NCI-H1436 treated with DMSO at 0.1 percent for 48 hours (cell line): ENCODE measurements around the gene RAPGEF2.
"Not testable (repeated sequence)": the region's sequence is repeated elsewhere in the genome, so short reads cannot be mapped to it uniquely, and the experiment has no call there.

ENCODE experiments used
- DNase-seq: peaks from one replicate; lab custom pipeline; 2025; lab: John Stamatoyannopoulos, UW

The RAPGEF2 gene

DNA sequence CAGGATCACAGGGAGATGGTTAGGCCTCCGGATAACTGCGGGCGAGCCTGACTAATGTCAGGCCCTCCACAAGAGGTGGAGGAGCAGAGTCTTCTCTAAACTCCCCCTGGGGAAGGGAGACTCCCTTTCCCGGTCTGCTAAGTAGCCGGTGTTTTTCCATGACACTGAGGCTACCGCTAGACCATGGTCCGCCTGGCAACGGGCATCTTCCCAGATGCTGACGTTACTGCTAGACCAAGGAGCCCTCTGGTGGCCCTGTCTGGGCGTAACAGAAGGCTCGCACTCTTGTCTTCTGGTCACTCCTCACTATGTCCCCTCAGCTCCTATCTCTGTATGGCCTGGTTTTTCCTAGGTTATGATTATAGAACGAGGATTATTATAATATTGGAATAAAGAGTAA lies 213.0 kb downstream of the RAPGEF2 start:
- not testable (repeated sequence) for DNase-seq

DNA sequence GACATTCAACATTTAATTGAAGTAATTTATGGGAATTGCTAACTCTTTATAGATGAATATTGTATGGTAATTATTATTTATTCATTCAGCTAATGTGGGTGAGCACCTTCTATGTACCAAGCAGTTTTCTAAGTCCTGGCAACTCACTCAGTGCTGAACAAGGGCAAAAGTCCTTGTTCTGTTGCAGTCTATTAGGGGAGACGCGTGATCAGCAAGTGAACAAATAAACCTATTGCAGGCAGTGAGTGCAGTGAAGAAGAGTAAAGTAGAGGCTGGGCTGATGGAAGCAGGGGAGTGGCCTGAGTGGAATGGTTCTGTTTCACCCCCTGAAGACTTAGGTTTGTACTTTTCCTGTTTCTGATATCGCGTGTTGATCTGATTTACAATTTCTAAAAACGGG lies 214.3 kb downstream of the RAPGEF2 start:
- DNase-seq: no peak

DNA sequence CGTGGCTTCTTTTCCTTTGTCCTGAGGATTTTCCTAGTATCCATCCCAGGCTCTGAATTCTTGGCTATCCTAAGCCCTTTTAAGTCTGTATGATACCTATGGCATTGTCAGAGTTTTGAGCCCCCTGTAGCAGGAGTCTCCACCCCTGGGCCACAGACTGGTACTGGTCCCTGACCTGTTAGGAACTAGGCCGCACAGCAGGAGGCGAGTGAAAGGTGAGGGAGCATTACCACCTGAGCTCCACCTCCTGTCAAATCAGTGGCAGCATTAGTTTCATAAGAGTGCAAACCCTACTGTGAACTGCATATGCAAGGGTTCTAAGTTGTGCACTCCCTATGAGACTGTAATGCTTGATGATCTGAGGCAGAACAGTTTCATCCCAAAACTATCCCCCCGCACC lies 216.1 kb downstream of the RAPGEF2 start:
- DNase-seq: no peak

DNA sequence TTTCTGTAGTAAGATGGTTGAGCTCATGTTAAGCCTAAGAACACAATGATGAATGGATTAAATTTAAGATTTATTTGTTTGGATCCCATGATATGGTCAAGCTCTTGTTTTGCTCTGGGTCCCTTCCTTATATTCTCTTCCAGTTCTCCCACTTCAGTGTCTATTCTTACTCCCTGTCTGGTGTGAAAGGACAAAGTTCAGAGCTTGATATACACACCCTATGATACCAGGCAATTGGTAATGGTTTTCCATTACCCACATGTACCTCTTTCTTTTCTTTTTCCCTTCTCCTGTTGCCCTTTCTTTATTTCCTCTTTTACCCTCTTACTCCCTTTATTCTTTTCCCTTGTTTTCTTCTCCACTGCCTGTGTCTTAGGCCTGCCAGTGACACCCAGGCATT lies 223.6 kb downstream of the RAPGEF2 start:
- no peak for DNase-seq

DNA sequence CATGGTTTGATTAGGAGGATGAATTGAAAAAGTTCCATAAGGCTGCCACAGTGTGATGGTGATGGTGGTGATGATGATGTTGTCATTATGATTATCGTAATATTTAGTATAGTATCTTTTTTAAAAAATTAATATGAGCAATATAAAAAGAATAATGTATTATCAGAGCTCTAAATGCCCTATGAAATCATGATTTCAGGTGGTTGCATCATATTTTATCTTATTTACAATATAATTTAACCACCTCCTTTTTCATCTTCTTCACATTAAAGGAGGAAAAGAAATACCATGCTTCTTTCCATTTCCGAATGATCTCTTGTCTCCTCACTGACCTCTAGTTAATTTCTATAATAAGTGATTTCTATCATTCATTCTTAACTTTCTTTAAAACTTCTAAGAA lies 225.9 kb downstream of the RAPGEF2 start:
- no peak for DNase-seq

DNA sequence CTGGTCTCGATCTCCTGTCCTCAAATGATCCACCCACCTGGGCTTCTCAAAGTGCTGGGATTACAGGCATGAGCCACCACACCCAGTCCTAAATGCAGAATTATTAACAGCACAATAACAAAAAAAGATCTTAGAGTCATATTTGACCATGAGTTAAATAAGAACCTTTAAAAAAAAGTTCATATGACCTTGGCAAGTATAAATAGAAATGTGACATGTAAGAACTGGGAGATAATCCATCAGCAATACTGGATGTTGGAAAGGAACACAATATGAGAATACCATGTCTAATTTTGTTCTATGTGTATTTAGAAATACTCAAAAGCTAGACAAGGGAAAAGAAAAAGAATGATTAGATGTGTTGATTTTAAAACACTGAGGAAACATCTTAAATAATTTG lies 231.6 kb downstream of the RAPGEF2 start:
- no peak for DNase-seq

DNA sequence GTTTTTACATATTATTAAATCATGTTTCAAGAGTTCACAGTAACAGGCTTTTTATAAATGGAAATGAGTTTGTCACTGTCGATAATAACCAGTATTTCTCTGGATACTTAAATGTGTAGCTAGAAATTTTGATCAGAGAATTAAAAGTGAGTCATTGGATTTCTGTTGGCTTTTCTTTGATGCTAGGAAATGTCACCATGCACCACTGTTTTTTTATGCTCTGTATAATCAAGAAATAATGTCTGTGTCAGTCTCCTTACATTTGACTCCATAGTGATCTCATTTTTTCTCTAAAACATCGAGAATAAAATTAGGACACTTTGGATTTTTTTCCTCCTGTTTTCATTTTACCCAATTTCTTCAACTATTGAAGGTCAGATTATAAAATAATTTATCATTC lies 234.2 kb downstream of the RAPGEF2 start:
- no peak for DNase-seq

DNA sequence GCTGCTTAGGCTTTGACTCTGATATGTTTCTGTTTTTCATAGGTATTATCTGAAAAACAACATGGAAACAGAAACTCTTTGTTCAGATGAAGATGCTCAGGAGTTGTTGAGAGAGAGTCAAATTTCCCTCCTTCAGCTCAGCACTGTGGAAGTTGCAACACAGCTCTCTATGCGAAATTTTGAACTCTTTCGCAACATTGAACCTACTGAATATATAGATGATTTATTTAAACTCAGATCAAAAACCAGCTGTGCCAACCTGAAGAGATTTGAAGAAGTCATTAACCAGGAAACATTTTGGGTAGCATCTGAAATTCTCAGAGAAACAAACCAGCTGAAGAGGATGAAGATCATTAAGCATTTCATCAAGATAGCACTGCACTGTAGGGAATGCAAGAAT lies 238.6 kb downstream of the RAPGEF2 start:
- DNase-seq: no peak

DNA sequence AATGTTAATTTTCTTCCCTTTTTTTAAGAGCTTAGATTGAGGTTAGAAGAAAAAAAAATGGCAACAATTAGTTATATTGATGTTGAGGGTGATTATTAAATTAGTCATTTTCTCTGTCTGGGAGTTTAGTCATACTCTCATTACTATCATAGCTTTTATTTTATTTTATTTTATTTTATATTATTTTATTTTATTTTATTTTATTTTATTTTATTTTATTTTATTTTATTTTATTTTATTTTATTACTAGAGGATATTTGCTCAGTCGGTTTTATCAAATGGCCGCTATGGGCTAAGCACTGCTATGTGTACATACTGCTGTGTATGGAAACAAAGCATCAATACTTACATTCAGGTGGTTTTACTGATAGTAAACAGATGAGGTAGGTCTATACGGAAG lies 239.5 kb downstream of the RAPGEF2 start:
- DNase-seq: no peak

DNA sequence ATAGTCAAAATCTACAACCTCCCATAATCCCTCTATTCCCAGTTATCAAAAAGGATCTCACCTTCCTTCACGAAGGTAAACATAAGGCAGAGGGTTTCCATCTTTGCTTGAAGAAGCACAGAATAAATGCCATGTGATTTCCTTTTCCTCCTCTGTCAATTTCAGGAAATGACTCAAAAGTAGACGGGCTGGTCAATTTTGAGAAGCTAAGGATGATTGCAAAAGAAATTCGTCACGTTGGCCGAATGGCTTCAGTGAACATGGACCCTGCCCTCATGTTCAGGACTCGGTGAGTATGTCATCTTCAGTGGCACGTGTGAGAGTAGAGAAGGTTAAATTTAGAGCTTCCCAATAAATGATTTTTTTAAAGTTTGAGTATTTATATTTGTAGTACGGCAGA lies 240.2 kb downstream of the RAPGEF2 start:
- DNase-seq: no peak

DNA sequence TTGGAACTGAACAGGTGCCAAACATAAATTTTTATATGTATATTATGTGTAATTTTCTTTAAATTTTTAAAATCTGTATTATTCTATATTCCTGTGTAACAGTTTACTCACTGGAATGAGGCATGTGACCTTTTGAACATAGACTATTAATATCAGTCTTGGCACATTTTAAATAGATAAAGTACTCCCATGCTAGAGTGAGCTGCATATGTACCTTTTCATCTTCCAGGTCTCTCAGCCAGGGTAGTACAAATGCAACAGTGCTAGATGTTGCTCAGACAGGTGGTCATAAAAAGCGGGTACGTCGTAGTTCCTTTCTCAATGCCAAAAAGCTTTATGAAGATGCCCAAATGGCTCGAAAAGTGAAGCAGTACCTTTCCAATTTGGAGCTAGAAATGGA lies 242.0 kb downstream of the RAPGEF2 start:
- DNase-seq: no peak

DNA sequence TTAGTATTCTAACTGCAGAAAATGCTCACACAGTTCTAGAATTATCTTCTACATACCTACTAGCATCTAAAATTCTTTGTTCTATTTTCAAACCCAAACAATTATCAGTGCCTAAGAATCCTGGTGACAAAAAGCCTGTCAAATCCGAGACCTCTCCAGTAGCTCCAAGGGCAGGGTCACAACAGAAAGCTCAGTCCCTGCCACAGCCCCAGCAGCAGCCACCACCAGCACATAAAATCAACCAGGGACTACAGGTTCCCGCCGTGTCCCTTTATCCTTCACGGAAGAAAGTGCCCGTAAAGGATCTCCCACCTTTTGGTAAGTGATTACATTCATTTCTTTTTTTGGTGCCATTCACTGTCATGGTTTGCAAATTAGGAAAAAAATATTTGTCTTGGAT lies 243.8 kb downstream of the RAPGEF2 start:
- no peak for DNase-seq

DNA sequence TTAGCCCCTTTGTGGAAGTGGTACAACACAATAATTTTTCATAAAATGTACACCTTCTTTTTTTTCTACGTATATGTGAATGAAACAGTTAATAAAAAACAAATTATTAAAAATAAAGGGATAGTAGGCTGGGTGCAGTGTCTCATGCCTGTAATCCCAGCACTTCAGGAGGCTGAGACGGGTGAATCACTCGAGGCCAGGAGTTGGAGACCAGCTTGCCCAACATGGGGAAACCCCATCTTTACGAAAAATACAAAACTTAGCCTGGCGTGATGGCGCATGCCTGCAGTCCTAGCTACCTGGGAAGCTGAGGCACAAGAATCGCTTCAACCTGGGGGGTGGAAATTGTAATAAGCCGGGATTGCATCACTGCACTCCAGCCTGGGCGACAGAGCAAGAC lies 244.9 kb downstream of the RAPGEF2 start:
- no peak for DNase-seq

DNA sequence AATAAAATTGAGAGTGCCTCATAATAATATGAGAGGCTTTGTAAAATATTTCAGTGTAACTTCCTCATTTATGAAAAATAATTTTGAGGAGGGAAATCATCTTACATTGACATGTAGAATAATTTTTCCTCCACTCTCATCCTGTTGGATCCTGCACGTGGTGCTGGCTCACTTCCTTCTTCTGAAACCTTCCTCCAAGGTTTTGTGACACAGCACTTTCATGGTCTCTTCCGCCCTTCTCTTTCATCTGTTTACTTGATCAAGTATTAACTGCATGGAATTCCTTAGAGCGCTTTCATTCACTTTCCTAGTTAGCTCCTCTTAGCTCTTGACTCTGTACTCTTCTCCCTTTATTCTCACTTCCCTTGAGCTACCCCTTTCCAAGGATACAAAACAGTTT lies 246.5 kb downstream of the RAPGEF2 start:
- DNase-seq: no peak

DNA sequence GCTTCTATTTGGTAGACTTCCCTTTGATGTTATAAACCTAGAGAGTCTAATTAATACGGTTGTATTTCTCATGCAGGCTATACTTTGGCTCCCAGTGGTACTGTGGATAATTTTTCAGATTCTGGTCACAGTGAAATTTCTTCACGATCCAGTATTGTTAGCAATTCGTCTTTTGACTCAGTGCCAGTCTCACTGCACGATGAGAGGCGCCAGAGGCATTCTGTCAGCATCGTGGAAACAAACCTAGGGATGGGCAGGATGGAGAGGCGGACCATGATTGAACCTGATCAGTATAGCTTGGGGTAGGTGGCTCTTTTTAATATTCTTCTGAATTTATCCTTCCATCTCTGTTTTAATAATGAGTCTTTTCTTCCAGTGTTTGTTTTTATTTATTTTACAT lies 249.7 kb downstream of the RAPGEF2 start:
- no peak for DNase-seq

DNA sequence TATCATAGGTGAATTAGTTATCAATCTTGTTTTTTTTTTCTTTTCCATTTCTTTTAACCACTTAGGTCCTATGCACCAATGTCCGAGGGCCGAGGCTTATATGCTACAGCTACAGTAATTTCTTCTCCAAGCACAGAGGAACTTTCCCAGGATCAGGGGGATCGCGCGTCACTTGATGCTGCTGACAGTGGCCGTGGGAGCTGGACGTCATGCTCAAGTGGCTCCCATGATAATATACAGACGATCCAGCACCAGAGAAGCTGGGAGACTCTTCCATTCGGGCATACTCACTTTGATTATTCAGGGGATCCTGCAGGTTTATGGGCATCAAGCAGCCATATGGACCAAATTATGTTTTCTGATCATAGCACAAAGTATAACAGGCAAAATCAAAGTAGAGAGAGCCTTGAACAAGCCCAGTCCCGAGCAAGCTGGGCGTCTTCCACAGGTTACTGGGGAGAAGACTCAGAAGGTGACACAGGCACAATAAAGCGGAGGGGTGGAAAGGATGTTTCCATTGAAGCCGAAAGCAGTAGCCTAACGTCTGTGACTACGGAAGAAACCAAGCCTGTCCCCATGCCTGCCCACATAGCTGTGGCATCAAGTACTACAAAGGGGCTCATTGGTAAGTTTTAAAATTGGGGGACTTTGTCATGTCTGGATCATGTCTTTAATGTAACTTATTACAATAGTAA lies 250.7 kb downstream of the RAPGEF2 start:
- DNase-seq: no peak

DNA sequence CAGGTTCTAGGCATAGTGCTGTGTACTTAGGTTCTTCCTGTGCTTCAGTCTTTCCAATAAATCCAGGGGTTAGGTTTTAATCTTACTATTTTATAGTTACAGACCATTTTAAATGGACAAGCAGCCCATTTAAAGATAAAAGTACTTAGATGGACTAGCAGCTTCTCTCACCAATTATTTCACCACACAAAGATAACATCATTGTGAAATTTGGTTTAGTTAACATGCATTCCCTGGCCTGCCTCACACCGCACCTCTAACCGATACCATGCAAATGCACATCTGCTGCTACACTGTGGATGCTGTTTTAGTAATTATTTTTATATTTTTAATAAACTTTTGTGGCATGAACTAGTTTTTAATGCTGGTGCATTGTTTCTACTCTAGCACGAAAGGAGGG lies 252.6 kb downstream of the RAPGEF2 start:
- no peak for DNase-seq

DNA sequence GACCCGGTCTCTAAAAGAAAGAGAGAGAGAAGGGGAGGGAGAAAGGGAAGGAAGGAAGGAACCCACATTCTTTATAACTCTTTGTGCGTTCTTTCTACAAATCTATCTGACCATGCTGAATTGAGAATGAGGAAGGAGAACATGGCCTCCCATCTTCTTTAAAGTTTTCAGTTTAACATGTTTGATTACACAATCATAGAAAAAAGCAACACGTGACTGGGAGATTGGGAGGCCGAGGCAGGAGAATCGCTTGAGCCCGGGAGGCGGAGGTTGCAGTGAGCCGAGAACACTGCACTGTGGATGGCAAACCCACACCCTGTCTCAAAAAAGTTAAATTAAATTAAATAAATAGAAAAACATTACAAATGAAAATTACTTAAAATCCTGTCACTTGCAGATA lies 254.5 kb downstream of the RAPGEF2 start:
- DNase-seq: no peak

DNA sequence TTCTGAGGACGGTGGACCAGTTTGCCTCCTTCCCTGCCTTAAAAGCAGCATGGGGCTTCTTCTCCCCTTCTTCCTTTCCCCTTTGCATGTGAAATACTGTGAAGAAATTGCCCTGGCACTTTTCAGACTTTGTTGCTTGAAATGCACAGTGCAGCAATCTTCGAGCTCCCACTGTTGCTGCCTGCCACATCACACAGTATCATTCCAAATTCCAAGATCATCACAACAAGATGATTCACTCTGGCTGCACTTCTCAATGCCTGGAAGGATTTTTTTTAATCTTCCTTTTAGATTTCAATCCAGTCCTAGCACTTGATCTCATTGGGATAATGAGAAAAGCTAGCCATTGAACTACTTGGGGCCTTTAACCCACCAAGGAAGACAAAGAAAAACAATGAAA lies 255.3 kb downstream of the RAPGEF2 start:
- no peak for DNase-seq

DNA sequence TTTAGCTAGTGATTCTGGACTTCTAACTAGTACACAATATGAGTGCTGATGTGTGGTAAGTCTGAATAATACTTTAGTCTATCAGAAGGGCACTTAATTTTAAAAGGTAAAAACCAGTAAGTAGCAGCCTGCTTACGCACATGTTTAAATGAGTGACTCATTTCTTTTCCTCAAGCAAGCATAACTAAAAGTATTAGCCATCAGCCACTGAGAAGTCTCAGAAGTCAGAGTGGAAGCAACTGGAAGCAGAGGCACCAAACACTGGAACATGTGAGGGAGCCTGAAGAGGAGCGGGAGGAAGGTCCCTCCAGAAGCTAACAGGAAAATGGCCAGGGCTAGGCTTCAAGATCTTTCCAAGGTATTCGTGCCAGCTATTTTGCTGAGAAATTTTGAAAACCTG lies 257.7 kb downstream of the RAPGEF2 start:
- DNase-seq: no peak

DNA sequence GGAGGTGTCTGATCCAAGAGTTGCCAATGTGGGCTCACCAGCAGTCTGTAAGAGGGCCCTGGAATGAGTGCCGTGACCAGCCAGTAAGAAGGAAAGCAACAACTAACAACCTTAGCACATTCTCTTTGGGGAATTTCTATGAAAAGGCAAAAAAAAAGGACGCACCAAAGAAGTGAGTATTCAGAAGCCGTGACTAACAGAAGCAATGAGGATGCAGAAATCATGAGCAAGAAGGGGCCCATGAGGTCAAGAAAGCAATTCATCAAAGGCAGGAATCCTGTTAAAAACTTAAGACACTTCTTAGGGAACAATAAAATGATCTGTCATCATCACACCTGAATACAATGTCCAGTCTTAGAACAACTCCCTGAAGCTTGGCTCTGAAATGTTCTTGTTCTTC lies 260.5 kb downstream of the RAPGEF2 start:
- no peak for DNase-seq

DNA sequence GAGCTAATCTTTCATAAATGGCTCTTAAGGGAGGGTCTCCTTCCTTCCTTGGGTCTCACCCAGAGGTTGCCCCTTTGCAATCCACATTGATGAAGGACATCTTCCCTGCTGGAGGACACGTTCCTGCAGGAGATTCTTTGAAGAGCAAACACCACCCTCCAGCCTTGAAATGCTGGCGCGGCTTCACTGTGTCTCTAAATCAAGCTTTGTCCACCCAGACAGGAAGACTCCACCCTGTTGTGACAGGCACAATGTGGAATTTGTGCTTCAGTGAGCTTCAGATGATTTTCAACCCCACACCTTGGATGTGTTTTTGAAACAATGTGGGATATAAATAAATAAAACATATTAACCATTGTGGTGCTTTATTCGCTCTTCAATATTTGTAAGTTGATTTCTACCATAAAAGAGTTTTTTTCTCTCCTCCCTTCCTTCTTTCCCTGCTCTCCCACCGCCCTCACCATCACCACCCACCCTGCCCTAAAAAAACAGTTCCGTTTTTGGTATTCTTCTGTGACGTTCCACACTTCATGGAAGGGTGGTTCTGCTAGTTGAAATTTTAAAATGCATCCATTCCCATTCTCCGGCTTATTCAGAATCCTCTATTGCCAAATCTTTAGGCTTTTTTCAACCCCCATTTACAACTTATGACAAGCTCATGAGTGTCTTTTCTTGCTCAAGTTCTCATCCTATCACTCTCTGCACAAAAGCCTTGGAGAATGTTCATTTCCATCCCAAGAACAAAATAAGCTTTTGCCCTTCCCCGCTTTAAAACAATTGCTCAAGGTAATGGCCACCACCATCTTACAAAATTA lies 264.3 kb downstream of the RAPGEF2 start:
- no peak for DNase-seq

DNA sequence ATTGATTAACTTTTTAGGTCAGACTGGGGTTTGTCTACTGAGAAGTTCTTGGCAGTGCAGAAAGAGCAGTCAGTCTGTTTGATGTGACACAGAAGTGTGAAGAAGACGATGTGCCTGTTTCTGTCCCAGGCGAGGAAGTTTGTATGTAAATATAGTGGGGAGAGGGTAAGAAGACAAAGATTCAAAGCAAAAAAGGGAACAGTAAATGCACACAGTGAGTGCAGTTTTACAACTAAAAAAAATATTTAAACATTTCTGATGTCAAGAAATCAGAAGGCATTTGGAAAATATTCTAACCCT lies 264.9 kb downstream of the RAPGEF2 start:
- DNase-seq: no peak

DNA sequence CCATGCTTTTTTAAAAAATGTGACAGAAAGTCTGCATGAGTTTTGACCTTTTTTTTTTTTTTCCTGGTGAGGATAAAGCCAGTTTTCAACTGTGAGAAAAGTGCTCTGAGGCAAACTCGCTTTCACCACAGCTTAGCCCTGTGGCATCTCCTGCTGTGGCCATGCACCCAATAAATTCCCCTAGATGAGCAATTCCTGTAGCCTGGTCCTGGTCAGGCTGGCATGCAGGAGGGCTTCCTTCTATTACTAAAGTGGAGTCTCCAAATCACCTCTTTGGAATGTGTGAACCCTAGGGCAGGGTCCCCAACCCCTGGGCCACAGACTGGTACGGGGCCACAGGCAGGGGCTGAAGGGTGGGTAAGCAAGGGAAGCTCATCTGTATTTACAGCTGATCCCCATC lies 265.4 kb downstream of the RAPGEF2 start:
- DNase-seq: no peak
